GM23338 (cell line): ENCODE data around the gene CHAMP1. TPM values are rescaled to one million over a fixed set of nuclear protein-coding genes. Genes with fewer than 3 reads are reported as not detected.

ENCODE experiments used
- ATAC-seq: fragments of 200-7000 bp; cut with Tn5 transposase; 3 replicates; pipeline ENCODE4 v1.9.1; 2020
- DNase-seq: peaks from one replicate; pipeline ENCODE4 v3.0.0-alpha.2; 2015; ENCODE audit warnings: low spot score
- H2AFZ ChIP-seq: fragments of 200-600 bp; sonication (generic); 2 replicates; pipeline ENCODE4 v1.8.0; 2016; ENCODE audit warnings: antibody characterized with exemption, mild to moderate bottlenecking, moderate library complexity
- H3F3A ChIP-seq: fragments of 200-600 bp; sonication (generic); replicated peaks from 2 replicates; pipeline ENCODE4 v1.8.0; 2017; ENCODE audit warnings: antibody characterized with exemption, mixed run types, low read depth
- H3K27ac ChIP-seq: fragments of 200-600 bp; sonication (generic); 2 replicates; pipeline ENCODE4 v1.6.1; 2016; ENCODE audit warnings: low read depth
- H3K27me3 ChIP-seq: fragments of 200-600 bp; sonication (generic); 2 replicates; pipeline ENCODE4 v1.8.0; 2016; ENCODE audit warnings: mild to moderate bottlenecking, mixed run types, moderate library complexity; ENCODE audit not compliant: insufficient read depth
- H3K36me3 ChIP-seq: fragments of 200-600 bp; sonication (generic); 2 replicates; pipeline ENCODE4 v1.8.0; 2016; ENCODE audit warnings: mild to moderate bottlenecking; ENCODE audit not compliant: insufficient read depth
- H3K4me1 ChIP-seq: fragments of 200-600 bp; sonication (generic); 2 replicates; pipeline ENCODE4 v1.8.0; 2016; ENCODE audit warnings: mild to moderate bottlenecking, moderate library complexity; ENCODE audit not compliant: insufficient read depth
- H3K4me2 ChIP-seq: fragments of 200-600 bp; sonication (generic); 2 replicates; pipeline ENCODE4 v1.7.1; 2017; ENCODE audit warnings: mixed run types
- H3K4me3 ChIP-seq: fragments of 200-600 bp; sonication (generic); 2 replicates; pipeline ENCODE4 v1.6.1; 2016; ENCODE audit warnings: mixed run types
- H3K79me2 ChIP-seq: fragments of 200-600 bp; sonication (generic); replicated peaks from 2 replicates; pipeline ENCODE4 v1.8.0; 2017; ENCODE audit warnings: mild to moderate bottlenecking; ENCODE audit not compliant: insufficient read depth
- H3K9me2 ChIP-seq: fragments of 200-600 bp; sonication (generic); 2 replicates; pipeline ENCODE4 v1.8.0; 2017; ENCODE audit not compliant: insufficient read depth
- H4K20me1 ChIP-seq: fragments of 200-600 bp; sonication (generic); replicated peaks from 2 replicates; pipeline ENCODE4 v1.8.0; 2017; ENCODE audit warnings: mild to moderate bottlenecking; ENCODE audit not compliant: insufficient read depth
- H3K27ac Mint-ChIP-seq: 2 replicates; pipeline ENCODE4 v1.8.0; 2020; ENCODE audit warnings: inconsistent platforms, mild to moderate bottlenecking, moderate library complexity, mixed read lengths
- H3K27me3 Mint-ChIP-seq: 3 replicates; pipeline ENCODE4 v1.8.0; 2022; ENCODE audit warnings: low read depth, mild to moderate bottlenecking, moderate library complexity, mixed read lengths, inconsistent platforms; ENCODE audit not compliant: insufficient read depth, poor library complexity
- H3K36me3 Mint-ChIP-seq: 3 replicates; pipeline ENCODE4 v1.8.0; 2021; ENCODE audit warnings: low read depth, mild to moderate bottlenecking, inconsistent platforms, moderate library complexity, mixed read lengths
- H3K4me1 Mint-ChIP-seq: 3 replicates; pipeline ENCODE4 v1.8.0; 2020; ENCODE audit warnings: mild to moderate bottlenecking, inconsistent platforms, mixed read lengths
- H3K4me3 Mint-ChIP-seq: 3 replicates; pipeline ENCODE4 v1.8.0; 2021; ENCODE audit warnings: moderate library complexity, mild to moderate bottlenecking, inconsistent platforms, mixed read lengths
- H3K9me3 Mint-ChIP-seq: 3 replicates; pipeline ENCODE4 v1.8.0; 2020; ENCODE audit warnings: moderate library complexity, mild to moderate bottlenecking, inconsistent platforms, mixed read lengths
- EZH2 ChIP-seq: fragments of 200-600 bp; sonication (generic); IDR thresholded peaks from one replicate; pipeline ENCODE4 v1.8.0; 2017; ENCODE audit warnings: antibody characterized with exemption, mild to moderate bottlenecking, low read depth; ENCODE audit not compliant: unreplicated experiment
- JUNB ChIP-seq: IDR thresholded peaks from one replicate; pipeline ENCODE4 v1.6.1; 2016; ENCODE audit warnings: antibody characterized with exemption; ENCODE audit not compliant: unreplicated experiment
- POLR2AphosphoS5 ChIP-seq: IDR thresholded peaks from 2 replicates; pipeline ENCODE4 v1.6.1; 2016; ENCODE audit warnings: antibody characterized with exemption, low read depth
- REST ChIP-seq: IDR thresholded peaks from one replicate; pipeline ENCODE4 v1.6.1; 2018; ENCODE audit warnings: antibody characterized with exemption; ENCODE audit not compliant: unreplicated experiment
- STAT1 ChIP-seq: IDR thresholded peaks from one replicate; pipeline ENCODE4 v1.6.1; 2016; ENCODE audit warnings: antibody characterized with exemption; ENCODE audit not compliant: unreplicated experiment
- ZNF114 ChIP-seq: fragments of 250-450 bp; sonication (Bioruptor Pico); IDR thresholded peaks from 2 replicates; pipeline ENCODE4 v1.5.0; 2020; ENCODE audit warnings: mild to moderate bottlenecking, moderate library complexity
- ZNF331 ChIP-seq: fragments of 250-450 bp; sonication (Bioruptor Pico); IDR thresholded peaks from 2 replicates; pipeline ENCODE4 v1.5.0; 2020; ENCODE audit warnings: low read depth, mild to moderate bottlenecking, moderate library complexity
- ZNF462 ChIP-seq: fragments of 250-450 bp; sonication (Bioruptor Pico); IDR thresholded peaks from 2 replicates; pipeline ENCODE4 v1.5.0; 2020; ENCODE audit warnings: mild to moderate bottlenecking, moderate library complexity
- polyA plus RNA-seq: library from polyadenylated mRNA; unstranded; fragments of >200 nt; fragmentation: Nextera tagmentation; extraction: Ambion mirVana; gene quantifications from 2 replicates; pipeline ENCODE4 v1.2.1, GENCODE V29; 2016
- total RNA-seq: library from RNA; depleted of rRNA; stranded (reverse); fragments of >200 nt; shearing (Covaris generic); gene quantifications from 2 replicates; pipeline ENCODE4 v1.2.3, GENCODE V29; 2014
- TF ChIP-seq, protein P1 (sequence below): IDR thresholded peaks from 2 replicates; pipeline ENCODE4 v1.6.1; 2016; ENCODE audit warnings: antibody characterized with exemption

CHAMP1 gene
- total and polyA plus RNA-seq, 2 experiments from 2014 or later = 32.8 to 39.1 TPM

DNA sequence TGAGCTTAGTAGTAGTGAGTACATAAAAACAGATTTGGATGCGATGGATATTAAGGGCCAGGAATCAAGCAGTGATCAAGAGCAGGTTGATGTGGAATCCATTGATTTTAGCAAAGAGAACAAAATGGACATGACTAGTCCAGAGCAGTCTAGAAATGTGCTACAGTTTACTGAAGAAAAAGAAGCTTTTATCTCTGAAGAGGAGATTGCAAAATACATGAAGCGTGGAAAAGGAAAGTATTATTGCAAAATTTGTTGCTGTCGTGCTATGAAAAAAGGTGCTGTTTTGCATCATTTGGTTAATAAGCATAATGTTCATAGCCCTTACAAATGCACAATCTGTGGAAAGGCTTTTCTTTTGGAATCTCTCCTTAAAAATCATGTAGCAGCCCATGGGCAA is 11.4 kb downstream of the CHAMP1 start:
- Mint-ChIP-seq H3K27me3 (no peaks in the 10 kb centered on the region), H3K4me3 (no peak overlapping the region), H3K9me3 (no peaks in the 10 kb centered on the region), H3K27ac (no peak overlapping the region), H3K4me1 (peaks cover 5% of the 10 kb centered on the region), H3K36me3 (peaks cover 65% of the 10 kb centered on the region)
- TF ChIP-seq STAT1 = no peak
- no peak for TF ChIP-seq ZNF331 (CRISPR knock-in tag)
- TF ChIP-seq REST = no peak
- no peak for TF ChIP-seq EZH2
- DNase-seq = no peak
- Histone ChIP-seq H3K4me3 (no peak overlapping the region), H3K79me2 (peaks cover 22% of the 10 kb centered on the region), H3K4me1 (no peaks in the 10 kb centered on the region), H3F3A (no peaks in the 10 kb centered on the region; the same call in 1 of the 2 replicates), H3K4me2 (no peak overlapping the region), H3K27ac (peak overlapping the region; percentile 42; the same call in 1 of the 2 replicates), H4K20me1 (peaks cover 10% of the 10 kb centered on the region; the same call in 1 of the 2 replicates), H3K27me3 (no peaks in the 10 kb centered on the region), H3K9me2 (no peaks in the 10 kb centered on the region), H3K36me3 (peaks cover 39% of the 10 kb centered on the region), H2AFZ (no peak overlapping the region)
- ATAC-seq = no peak

- Histone ChIP-seq H3K27ac (peak overlapping the region; percentile 5; the same call in 1 of the 2 replicates), H3K27me3 (no peaks in the 10 kb centered on the region), H3K4me1 (no peaks in the 10 kb centered on the region), H3K4me2 (no peak overlapping the region), H3K79me2 (peaks cover 12% of the 10 kb centered on the region; the same call in 1 of the 2 replicates), H4K20me1 (peaks cover 10% of the 10 kb centered on the region; the same call in 1 of the 2 replicates), H3K4me3 (no peak overlapping the region), H3F3A (no peaks in the 10 kb centered on the region; the same call in 1 of the 2 replicates), H3K9me2 (no peaks in the 10 kb centered on the region), H3K36me3 (peaks cover 20% of the 10 kb centered on the region; the same call in 1 of the 2 replicates), H2AFZ (no peak overlapping the region)
- H3K27ac Mint-ChIP-seq = peak overlapping the region; percentile 73
- no peaks in the 10 kb centered on the region for H3K27me3 Mint-ChIP-seq
- DNase-seq (peak; percentile 54), ATAC-seq (peak; percentile 74)
- no peaks in the 10 kb centered on the region for H3K9me3 Mint-ChIP-seq
- peaks cover 44% of the 10 kb centered on the region for H3K36me3 Mint-ChIP-seq
- peaks cover 6% of the 10 kb centered on the region for H3K4me1 Mint-ChIP-seq
- H3K4me3 Mint-ChIP-seq = no peak overlapping the region
- no peak for TF ChIP-seq STAT1
- TF ChIP-seq, protein P1, sequence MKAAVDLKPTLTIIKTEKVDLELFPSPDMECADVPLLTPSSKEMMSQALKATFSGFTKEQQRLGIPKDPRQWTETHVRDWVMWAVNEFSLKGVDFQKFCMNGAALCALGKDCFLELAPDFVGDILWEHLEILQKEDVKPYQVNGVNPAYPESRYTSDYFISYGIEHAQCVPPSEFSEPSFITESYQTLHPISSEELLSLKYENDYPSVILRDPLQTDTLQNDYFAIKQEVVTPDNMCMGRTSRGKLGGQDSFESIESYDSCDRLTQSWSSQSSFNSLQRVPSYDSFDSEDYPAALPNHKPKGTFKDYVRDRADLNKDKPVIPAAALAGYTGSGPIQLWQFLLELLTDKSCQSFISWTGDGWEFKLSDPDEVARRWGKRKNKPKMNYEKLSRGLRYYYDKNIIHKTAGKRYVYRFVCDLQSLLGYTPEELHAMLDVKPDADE = no peak
- no peak for TF ChIP-seq EZH2
- no peak for TF ChIP-seq JUNB
- no peak for TF ChIP-seq POLR2AphosphoS5
- TF ChIP-seq ZNF331 (CRISPR knock-in tag) = no peak
- TF ChIP-seq ZNF462 (CRISPR knock-in tag) = no peak
- TF ChIP-seq ZNF114 (CRISPR knock-in tag) = no peak
Observed at GRCh38 chr13:114328034-114328433, 13.7 kb downstream of the CHAMP1 start.
